Activated CD8-positive, alpha-beta memory T cell treated with anti-CD3 and anti-CD28 coated beads, Interleukin-2, amount 50 U/mL, for 48 hours (primary cell): ENCODE data around the gene UNG.
A peak's percentile ranks its signal among the peaks of the same experiment; 100 is the strongest.
"Not testable (repeated sequence)": the region's sequence is repeated elsewhere in the genome, so short reads cannot be mapped to it uniquely, and the experiment has no call there.

Experiments used
- DNase-seq: peaks from one replicate; pipeline ENCODE4 v3.0.0-alpha.2; 2020

UNG gene

DNA sequence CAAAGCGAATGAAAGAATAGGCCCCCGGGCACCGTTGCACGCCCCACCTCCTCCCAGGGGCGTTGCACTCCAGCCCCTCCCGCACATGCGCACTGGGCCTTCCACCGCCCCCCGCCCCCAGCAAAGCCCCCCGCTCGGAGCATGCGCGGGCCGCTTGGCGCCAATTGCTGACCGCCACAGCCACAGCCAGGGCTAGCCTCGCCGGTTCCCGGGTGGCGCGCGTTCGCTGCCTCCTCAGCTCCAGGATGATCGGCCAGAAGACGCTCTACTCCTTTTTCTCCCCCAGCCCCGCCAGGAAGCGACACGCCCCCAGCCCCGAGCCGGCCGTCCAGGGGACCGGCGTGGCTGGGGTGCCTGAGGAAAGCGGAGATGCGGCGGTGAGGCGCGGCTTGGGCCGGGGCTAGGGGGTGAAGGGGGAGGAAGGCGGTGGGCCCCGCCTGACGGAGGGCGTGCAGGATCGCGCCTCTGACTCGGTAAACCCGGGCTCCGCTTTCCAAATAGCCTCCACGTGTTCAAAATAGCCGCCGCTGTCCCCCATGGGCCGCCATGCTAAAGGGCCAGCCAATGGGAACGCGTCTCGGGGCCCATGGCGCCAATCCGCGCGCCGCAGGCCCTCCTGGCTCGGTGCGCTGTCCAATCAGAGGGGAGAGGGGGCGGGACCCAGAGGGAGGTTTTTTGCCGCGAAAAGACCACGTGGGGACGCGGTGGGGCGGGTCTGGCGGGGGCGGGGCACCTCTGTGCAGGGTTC lies at the start of gene UNG:
Gene UNG (plus strand): TSS at position 163 of the 748 bp plus-strand sequence. CDS start 83 bp downstream, at position 246.
- peak; percentile 96 for DNase-seq

DNA sequence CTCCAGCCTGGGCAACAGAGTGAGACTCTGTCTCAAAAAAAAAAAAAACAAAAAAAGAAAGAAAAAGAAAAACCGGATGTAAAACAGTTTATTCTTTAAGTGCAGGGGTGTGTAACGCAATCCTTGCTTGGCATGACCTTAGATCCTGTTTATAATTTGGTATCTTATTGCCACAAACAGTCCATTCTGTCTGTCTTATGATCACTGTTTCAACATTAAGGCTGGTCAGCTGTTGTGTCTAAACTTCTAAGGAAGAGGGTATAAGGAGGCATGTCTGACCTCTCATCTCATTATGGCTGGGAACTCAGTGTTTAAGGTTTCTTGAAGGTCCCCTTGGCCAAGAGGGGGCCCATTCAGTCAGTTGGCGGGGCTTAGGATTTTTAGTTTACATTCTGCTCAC lies 48.7 kb upstream of the UNG start:
- not testable (repeated sequence) for DNase-seq

DNA sequence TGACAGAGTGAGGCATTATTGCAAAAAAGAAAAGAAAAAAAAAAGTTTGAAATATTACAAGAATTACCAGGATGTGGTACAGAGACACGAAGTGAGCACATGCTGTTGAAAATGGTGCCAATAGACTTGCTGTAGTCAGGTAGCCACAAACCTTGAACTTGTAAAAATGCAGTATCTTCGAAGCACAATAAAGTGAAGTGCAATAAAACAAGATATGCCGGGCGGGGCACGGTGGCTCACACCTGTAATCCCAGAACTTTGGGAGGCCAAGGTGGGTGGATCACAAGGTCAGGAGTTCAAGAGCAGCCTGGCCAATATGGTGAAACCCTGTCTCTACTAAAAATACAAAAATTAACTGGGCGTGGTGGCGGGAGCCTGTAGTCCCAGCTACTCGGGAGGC lies 47.6 kb upstream of the UNG start:
- DNase-seq = not testable (repeated sequence)

DNA sequence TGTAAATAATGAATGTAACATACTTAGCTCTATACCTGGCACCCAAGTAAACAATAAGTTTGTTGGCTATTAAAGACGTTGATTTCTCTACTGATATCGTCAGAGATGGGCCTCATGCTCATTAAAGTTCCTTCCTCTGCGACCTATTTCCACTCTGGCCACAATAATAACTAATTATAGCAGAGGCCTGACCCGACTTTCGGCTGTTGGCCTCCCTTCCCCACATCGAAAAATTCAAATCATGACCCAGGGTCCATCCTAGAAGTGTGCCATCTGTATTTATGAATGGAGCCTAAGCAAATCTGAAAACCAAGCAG lies 45.3 kb upstream of the UNG start:
- DNase-seq = no peak

DNA sequence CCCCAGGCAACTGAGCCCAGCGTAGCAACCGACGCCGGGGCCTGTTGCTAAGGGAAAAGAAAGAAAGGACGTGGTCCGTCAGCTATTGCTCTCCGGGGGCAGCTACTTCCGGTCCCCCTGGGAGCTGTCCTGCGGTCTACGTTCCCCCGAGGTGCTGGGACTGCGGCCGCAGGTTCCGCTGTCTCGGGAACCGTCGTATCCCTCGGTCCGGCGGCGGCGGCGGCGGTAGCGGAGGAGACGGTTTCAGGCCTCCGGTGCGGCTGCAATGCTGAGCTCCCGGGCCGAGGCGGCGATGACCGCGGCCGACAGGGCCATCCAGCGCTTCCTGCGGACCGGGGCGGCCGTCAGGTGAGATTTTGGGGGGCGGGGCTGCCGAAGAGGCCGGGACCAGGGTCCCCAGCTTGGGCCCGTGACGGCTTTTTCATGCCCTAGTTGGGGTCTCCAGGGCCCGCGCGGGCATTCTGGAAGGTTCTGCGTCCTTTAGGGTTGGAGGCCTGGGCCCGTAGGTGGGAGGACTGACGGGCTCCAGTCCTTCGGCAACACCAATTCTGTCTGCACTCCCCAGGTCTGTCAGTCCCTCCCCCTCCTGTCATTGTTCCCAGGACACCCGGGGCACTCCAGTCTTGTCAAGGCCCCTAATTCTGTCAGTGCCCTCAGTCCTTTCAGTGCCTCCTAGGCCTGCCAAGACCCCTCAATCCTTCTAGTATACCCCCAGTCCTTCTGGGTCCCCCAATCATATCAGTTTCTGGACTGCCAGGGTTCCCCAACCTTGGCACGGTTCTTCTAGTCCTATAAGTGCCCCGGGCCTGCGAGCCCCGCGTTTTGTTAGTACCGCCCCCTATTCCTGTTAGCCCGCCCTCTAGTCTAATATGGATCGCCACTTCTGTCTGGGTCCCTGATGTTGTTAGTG lies 44.7 kb upstream of the UNG start, which contains the start of gene USP30:
Gene USP30 (plus strand): TSS at position 163 of the 910 bp plus-strand sequence. CDS start 103 bp downstream, at position 266.
- DNase-seq = peak; percentile 92

DNA sequence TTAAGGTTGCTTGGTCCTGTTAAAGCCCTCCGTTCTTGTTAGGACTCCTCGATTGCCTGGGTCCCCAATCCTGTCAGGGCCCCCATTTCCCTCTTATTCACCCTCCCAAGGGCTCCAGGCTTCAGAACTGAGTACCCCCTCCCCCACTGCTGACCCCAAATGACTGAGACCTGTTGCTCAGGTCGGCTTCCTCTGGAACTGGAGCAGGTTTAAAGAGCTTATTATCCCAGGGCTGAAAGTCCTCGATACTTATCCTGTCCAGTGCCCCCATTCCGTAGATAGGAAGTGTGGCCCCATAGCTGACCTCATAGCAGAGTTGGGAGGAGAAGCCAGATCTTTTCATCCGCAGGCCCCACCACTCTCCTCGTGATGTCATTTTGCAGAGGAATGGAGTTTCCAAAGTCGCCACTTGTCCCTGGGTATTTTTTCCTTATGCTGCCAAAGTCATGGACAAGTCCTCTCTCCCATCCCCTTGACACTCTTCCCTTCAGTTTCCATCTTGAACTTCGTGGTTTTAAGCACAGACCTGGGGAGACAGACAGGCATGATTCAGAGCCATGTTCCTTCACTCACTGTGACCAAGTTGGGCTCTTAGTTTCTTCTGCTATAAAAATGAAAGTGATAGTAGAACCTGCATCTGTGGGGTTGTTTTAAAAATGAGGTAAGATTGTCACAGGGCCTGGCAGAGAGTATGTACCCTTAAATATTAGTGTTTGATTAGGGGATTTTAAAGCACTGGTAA lies 43.8 kb upstream of the UNG start:
- peak; percentile 55 for DNase-seq

DNA sequence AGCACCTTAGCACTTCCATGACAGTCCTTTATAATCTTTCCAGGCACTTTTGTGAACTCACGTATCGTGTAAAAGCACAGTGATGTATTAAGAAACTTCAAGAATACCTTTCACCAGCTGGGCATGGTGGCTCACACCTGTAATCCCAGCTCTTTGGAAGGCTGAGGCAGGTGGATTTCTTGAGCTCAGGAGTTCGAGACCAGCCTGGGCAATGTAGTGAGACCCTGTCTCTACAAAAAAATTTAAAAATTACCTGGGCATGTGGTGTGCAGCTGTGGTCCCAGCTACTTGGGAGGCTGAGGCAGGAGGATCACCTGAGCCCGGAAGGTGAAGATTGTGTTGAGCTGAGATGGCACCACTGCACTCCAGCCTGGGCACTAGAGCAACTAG lies 43.3 kb upstream of the UNG start:
- DNase-seq = not testable (repeated sequence)

DNA sequence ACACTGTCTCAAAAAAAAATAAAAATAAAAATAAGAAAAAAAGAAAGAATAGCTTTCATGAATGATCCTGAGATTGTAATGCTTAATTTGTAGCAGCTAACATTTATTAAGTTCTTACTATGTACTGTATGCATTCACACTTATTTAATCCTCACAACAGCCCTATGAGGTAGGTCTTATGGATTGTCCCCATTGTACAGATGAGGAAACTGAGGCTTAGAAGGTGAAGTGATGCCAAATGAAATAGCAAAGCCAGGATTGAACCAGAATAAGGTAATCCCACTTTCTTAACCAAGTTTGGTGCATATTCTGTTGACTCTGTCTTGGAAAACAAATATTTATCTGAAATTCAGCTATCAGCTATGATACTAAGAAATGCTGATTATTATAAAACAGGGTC lies 42.9 kb upstream of the UNG start:
- no peak for DNase-seq

DNA sequence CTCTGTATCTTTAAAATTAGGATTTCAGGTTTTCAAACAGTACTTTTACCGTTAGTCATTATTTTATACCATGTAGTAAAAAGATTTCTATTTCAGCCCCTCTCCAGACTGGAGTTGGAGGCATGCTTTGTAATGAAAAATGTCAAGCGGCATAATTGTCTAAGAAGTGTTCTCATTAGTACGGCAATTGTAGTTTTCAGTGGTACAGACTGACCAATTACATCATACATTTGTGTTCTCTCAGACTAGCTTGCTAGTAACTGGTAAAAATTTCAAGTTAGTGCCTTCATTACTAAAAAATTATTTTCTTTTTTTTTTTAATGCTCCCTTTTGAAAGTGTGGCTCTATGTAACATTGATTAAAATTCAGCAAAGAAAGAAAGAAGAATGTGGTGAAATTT lies 40.5 kb upstream of the UNG start:
- no peak for DNase-seq

DNA sequence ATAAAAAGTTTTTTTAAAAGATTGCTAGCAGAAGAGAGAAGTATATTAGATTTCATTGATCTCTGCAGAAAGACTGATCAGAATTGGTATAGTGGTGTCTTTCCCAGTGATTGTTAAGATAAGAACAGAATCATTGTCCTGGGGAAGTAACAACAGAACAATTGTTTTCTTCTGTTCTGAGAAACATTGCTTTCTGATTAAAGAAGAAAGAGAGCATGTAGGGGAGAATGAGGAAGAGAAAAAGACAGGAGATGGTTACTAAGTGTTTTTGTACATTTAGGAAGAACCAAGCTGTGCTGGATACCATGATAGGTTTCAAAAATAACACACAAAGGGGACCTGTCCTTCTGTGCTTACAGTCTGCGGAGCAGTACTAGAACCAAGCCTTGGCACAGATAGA lies 40.0 kb upstream of the UNG start:
- no peak for DNase-seq

DNA sequence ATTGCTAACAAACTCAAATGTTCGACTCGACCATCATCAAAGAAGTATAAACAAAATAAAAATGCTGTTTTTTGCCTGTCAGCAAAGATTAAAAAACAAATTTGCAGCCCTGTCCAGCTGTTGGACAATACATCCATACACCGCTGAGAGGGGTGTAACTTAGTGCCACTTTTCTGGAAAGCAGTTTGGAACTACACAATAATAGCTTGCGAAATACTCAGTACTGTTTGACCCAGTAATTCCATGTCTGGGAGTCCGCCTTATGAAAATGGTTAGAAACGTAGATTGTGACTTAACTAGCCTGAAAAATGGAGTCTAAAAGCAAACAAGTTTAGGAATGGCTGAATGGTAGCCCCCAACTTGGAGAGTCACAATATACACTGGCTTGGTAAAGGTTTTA lies 38.6 kb upstream of the UNG start:
- DNase-seq = no peak

DNA sequence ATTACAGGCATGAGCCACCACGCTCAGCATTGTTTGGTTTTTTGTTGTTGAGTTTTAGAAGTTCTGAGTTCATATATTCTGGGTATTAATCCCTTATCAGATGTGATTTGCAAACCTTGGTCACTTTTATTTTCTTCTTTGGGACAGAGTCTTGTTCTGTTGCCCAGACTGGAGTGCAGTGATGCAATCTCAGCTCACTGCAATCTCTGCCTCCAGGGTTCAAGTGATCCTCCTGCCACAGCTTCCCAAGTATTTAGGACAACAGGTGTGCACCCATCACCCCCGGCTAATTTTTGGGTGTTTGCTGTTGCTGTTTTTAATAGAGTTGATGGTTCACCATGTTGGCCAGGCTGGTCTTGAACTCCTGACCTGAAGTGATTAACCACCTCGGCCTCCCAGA lies 33.3 kb upstream of the UNG start:
- no peak for DNase-seq

DNA sequence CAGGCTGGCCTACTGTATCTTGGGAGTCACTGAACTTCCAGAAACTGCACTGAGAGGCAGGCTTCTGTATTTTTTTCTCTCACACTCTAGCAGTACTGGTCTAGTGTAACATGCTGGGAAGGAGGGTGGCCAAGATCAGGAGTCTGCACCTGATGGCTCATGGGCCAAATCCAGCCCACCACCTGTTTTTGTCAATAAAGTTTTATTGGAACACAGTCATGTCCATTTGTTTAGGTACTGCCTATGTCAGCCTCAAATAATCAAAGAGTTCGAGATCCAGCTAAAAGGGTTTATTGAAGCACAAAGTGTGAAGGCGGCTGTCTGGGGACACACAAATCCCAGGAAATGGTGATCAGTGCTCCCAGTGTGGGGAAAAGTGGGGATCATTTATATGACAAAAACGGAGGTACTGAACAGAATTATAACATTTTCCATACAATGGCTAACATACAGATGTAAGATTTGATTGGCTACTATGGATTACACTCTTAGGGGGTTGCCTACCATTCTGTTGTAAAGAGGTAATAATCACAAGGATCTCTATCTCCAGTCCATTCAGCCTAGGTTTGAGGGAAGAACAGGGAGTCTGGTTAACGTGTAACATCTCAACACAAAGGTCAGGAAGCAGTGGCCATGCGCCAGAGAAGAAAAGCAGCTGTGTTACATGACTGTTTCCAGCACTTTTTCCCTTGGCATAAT lies 32.1 kb upstream of the UNG start:
- no peak for DNase-seq

DNA sequence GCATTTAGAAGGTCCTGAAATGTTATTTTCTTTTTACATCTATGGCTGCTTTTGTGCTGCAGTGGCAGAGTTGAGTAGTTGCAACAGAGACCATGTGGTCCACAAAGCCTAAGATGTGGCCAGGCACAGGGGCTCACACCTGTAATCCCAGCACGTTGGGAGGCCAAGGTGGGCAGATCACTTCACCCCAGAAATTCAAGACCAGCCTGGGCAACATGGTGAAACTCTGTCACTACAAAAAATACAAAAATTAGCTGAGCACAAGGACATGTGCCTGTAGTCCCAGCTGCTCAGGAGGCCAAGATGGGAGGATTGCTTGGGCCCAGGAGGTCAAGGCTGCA lies 31.6 kb upstream of the UNG start:
- DNase-seq = no peak

DNA sequence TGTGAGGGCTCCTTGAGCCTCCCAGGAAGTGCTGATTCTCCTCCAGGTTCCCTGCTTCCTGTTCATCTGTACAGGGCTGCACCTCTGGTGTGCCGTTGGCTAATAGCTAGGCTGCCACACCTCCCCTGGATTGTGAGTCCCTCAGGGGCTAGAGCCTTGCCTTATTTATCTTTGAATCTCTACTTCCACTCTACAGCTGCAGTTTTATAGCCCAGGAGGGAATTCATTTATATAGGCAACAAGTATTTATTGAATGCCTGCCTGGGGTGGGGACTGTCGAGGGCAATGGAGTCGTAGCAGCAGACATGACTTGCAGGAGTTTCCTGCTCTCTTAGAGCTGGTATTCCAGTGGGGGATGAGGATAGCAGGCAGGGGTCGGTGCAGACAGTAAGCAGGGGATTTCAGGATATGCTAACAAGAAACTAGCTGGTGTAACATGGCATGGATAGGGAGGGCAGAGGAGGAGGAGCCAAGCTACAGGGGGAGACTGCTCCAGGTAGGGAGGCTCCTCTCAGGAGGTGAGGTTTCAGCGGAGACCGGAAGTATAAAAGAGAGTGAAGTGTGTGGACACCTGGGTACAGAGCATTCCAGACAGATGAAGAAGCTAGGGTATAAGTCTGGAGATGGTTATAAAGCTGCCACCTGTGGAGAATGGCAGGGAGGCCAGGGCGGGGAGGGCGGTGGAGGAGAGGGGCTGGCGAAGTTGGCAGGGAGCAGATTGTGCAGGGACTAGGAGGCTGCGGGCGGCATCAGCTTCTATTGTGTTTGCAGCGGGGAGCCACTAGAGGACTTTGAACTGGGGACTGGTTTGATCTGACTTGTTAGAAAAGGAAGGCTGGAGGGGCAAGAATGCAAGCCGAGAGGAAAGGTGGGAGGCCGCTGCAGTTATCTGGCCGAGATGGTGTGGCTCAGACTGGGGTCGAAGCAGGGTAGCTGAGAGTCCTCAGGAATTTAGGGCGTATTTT lies 27.8 kb upstream of the UNG start:
- no peak for DNase-seq

DNA sequence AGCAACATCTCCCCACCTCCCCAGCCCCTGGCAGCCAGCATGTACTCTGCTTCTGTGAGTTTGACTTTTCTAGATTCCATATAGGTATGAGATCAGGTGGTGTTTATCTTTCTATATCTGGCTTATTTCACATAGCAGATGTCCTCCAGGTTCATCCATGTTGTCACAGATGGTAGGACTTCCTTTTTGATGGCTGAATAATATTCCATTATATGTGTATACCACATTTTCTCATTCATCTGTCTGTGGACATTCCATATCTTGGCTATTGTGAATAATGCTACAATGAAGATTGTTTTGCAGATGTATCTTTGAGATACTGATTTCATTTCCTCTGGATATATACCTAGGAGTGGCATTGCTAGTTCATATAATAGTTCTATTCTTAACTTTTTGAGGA lies 22.5 kb upstream of the UNG start:
- no peak for DNase-seq

DNA sequence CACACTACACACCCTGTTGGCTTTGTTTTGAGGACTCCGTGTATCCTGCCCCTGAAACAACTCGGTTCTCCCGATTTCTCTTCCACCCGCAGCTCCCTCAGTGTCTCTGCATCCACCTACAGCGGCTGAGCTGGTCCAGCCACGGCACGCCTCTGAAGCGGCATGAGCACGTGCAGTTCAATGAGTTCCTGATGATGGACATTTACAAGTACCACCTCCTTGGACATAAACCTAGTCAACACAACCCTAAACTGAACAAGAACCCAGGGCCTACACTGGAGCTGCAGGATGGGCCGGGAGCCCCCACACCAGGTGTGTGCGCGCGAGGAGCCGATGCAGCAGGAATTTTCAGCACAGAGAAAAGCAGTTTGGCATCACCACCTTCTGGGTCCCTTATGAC lies 14.6 kb upstream of the UNG start:
- DNase-seq = no peak

DNA sequence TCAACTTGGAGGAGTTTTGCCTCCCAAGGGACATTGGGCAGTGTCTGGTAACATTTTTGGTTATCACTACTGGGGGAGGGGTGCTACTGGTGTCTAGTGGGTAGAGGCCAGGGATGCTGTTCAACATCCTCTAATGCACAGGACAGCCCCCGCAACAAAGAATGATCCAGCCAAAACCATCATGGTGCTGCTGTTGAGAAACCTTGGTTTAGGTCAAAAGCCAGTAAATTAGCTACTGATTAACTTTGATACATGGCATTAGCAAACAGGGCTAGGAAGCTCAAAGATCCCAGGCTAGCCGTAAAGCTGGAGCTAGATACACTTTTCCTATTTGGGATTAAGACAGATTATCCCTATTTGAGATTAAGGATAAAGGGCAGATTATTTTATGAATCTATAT lies 13.0 kb upstream of the UNG start:
- no peak for DNase-seq

DNA sequence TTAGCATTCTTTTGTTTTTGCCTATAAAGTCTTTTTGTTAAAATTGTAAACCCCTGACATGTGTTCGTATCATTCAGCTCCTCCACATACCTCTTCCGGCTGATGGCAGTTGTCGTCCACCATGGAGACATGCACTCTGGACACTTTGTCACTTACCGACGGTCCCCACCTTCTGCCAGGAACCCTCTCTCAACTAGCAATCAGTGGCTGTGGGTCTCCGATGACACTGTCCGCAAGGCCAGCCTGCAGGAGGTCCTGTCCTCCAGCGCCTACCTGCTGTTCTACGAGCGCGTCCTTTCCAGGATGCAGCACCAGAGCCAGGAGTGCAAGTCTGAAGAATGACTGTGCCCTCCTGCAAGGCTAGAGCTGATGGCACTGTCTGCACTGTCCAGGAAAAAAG lies 11.8 kb upstream of the UNG start:
- no peak for DNase-seq

DNA sequence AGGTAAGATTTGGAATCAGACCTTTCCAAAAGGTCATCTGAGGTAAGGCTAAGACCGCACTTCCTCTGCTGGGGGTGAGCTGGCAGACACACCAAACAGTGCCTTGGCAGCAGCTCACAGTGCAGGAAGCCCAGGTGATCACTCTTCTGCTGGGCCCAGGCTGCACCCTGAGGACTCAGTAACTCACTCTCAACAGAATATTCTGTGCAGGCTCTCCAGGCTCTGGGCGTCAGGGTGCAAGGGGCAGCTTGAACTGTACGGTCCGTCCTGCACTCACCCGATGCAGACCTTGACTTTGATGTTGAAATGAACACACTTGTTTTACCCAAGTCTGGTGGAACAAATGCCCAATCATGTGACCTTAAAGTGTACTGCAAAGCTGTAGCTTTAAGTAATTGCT lies 10.1 kb upstream of the UNG start:
- no peak for DNase-seq

DNA sequence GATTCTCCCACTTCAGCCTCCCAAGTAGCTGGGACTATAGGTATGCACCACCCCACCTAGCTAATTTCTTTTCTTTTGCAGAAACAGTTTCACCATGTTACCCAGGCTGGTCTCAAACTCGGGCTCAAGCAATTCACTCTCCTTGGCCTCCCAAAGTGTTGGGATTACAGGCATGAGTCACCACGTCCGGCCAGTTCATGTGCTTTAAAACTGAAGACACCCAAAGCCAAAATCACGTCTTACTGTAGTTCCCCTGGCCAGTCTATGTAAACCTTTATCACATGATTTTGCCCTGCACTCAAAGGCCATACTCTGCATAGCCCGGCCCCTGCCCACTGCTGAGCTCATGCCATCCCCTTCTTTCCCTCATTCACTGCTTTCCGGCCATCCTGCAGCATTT lies 8.6 kb upstream of the UNG start:
- no peak for DNase-seq

DNA sequence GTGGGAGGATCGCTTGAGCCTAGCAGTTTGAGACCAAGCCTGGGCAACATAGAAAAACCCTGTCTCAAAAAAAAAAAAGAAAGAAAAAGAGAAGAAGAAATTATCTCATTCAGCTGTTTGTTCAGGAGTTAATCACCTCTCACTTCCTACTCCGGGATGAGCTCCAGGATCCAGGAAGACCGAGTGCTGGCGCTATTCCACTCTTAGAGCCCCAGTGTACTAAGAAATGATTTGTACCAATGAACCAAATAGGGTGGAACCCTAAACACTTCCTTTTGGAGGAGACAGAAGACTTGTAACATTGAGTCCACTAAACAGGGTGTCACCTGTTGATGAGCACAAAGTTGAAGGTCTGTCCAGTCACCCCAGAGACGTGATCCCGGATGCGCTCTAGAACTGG lies 7.7 kb upstream of the UNG start:
- no peak for DNase-seq
